IPS DF 4.7 (cell line): Measurements from ENCODE around the gene OR56B1.
"Not testable (repeated sequence)": the region's sequence is repeated elsewhere in the genome, so short reads cannot be mapped to it uniquely, and the experiment has no call there.

Experiments used
- DNase-seq: peaks from one replicate; pipeline ENCODE4 v3.0.0-alpha.2; 2013; ENCODE audit warnings: low spot score; ENCODE audit errors: extremely low read depth

OR56B1 gene, protein sequence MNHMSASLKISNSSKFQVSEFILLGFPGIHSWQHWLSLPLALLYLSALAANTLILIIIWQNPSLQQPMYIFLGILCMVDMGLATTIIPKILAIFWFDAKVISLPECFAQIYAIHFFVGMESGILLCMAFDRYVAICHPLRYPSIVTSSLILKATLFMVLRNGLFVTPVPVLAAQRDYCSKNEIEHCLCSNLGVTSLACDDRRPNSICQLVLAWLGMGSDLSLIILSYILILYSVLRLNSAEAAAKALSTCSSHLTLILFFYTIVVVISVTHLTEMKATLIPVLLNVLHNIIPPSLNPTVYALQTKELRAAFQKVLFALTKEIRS

DNA sequence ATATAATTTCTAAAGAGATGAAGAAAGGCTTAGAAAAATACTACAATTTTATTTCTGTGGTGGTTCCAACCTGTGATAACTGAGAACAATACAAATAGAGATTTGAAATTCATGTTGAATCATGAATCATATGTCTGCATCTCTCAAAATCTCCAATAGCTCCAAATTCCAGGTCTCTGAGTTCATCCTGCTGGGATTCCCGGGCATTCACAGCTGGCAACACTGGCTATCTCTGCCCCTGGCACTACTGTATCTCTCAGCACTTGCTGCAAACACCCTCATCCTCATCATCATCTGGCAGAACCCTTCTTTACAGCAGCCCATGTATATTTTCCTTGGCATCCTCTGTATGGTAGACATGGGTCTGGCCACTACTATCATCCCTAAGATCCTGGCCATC lies at the start of gene OR56B1:
TSS of gene OR56B1 (plus strand) at position 53 of the 400 bp plus-strand sequence. CDS start at position 122, 69 bp downstream.
- no peak for DNase-seq

DNA sequence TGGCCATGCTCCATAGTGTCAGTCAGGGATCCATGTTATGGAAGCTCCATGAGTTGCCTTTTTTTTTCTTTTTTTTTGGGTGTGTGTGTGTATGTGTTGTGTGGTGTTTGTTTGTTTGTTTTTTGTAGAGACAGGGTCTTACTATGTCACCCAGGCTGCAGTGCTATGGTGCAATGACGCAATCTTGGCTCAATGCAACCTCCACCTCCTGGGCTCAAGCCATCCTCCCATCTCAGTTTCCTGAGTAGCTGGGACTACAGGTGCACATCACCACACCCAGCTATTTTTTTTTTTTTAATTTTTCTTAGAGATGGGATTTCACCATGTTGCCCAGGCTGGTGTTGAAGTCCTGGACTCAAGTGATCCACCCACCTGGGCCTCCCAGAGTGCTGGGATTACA lies 47.8 kb upstream of the OR56B1 start:
- no peak for DNase-seq

DNA sequence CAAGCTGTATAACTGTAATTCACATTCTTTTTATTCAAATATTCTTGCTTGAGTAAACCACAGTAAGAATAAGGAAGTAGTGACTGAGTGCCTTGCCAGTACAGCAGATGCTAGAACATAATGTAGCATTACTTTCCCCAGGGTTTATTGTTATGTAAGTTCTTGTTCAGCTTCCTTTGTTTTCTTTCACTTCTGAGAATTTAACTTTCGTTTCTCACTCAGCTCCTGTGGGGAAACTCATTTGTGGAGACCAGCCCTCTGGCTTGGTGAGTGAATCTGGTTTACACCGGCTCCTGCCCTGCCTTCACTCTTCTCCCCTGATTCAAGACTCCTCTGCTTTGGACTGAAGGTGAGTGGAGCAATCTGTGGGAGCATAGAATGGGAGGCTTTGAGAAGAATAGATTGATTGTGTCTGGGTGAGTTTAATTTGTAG lies 46.7 kb upstream of the OR56B1 start, which contains the start of gene TRIM22:
TSS of gene TRIM22 (plus strand) at position 240 of the 433 bp plus-strand sequence. CDS start 6,443 bp downstream, outside the sequence.
- peak; percentile 28 for DNase-seq

DNA sequence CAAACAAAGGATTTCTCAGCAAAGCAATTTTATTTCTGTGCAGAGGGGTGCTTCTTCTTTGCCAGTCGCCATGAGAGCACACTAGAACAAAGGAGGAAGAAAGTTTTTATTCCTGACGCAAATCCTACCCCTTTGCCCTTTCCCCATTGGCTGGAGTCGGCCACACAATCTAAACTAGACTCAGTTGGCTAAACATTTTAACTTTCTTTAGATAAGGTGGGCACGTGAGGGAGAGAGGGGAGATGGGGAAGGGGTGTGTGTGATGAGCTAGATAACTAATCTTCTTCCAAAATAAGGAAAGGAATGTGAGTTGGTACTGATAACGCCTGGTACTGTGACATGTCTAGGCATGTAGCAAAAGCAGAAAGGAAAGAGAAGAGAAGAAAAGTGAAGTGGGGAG lies 46.0 kb upstream of the OR56B1 start:
- DNase-seq: no peak

DNA sequence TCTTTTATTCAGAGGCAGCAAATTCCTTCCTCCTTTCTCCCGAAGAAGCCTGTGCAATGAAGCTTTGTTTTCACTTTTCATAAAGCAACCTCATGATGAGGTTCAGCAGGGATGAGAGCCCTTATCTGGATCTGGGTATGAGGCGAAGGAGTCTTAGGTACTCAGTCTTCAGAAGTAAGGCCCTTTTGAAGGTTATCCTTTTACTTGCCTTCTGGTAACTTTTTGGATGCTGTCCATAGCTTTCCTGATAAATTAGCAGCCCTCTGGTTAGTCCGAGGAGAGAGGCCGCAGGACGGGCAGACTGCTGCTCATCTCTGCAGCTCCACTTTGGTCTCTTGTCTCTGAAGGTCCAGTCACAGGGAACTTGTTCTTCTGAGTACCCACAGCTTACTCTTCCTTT lies 45.5 kb upstream of the OR56B1 start:
- DNase-seq: no peak

DNA sequence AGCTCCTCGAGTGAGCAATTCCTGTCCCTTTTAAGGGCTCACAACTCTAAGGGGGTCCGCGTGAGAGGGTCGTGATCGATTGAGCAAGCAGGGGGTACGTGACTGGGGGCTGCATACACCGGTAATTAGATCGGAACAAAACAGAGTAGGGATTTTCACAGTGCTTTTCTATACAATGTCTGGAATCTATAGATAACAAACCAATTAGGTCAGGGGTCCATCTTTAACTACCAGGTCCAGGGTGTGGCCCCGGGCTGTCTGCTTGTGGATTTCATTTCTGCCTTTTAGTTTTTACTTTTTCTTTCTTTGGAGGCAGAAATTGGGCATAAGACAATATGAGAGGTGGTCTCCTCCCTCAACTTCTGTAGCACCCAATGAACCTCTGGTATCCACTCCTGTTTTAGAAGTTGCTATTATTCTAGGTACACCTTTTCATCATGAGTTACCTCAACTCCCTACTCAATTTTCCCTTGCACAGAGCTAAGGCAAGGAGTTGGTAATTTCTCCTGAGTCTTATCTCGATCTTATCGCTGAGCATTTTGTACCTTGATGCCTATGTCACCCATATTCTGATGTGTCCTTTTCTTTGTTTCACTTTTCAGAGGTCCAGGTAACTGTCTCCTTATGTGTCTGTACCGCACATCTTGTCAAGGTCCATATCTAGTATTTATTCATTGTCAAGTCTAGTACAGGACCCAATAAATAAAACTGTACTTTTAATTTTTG lies 44.8 kb upstream of the OR56B1 start:
- not testable (repeated sequence) for DNase-seq

DNA sequence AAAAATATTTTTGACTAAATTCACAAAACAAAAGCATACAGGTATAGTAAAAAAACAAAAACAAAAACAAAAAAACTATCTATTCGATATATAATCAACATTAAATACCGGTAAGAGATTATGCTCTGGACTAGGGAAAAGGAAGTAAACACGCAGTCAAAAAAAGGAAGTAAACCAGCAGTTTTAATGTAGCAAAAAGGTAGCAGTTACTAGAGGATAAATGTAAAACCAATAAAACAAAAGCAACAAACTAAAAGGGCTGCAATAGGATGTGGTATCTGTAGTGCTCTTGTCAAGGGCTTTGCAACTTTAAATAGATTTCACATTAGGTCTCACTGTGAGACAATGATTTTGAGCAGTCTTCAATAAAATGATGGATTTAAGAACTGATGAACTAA lies 44.3 kb upstream of the OR56B1 start:
- DNase-seq: no peak

DNA sequence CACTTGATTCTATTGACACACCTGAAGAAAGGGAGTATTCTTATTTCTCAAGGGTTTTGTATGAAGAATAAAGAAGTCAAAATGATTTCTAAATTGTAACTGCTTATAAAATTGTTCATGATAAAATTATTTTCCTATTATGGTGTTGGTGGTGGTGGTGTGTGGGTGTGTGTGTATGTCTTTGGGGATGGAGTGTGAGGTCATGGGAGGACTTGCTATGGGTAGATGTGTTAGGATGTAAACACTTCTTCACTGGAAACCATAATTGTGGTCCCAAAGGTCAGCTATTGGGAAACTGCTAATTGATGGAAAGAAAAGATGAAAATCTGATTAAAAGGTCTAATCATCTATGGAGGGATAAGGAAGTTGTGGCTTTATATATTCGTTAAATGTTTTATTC lies 41.6 kb upstream of the OR56B1 start:
- DNase-seq: no peak

DNA sequence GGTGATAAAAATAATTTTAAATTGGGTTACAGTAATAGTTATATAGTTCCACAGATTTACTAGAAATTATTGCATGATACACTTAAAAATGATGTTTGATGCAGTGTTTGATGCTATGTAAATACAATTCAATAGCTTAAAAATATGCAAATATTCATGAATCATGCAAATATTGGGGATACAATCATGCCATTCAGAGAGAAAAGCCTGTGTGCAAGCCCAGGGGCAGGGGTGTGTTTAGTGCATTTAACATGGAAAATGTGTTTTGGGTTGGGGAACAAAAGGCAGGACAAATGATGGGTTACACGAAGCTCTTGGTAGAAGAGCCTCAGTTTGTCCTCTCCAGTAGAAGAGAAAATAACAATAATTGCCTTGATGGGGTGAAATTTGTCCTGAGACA lies 40.7 kb upstream of the OR56B1 start:
- DNase-seq: no peak

DNA sequence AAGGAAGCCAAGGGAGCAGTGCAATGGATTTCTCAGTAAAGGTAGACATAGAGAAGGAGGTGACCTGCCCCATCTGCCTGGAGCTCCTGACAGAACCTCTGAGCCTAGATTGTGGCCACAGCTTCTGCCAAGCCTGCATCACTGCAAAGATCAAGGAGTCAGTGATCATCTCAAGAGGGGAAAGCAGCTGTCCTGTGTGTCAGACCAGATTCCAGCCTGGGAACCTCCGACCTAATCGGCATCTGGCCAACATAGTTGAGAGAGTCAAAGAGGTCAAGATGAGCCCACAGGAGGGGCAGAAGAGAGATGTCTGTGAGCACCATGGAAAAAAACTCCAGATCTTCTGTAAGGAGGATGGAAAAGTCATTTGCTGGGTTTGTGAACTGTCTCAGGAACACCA lies 40.0 kb upstream of the OR56B1 start:
- DNase-seq: no peak

DNA sequence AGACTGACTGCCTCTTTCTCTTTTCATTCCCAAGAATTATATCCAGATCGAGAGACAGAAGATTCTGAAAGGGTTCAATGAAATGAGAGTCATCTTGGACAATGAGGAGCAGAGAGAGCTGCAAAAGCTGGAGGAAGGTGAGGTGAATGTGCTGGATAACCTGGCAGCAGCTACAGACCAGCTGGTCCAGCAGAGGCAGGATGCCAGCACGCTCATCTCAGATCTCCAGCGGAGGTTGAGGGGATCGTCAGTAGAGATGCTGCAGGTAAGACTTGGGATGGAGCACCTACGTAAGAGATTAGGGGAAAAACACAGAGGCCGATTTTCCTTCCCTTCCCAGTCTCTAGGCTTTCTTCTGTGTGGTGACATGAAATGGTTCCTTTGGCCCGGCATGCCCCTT lies 38.0 kb upstream of the OR56B1 start:
- no peak for DNase-seq

DNA sequence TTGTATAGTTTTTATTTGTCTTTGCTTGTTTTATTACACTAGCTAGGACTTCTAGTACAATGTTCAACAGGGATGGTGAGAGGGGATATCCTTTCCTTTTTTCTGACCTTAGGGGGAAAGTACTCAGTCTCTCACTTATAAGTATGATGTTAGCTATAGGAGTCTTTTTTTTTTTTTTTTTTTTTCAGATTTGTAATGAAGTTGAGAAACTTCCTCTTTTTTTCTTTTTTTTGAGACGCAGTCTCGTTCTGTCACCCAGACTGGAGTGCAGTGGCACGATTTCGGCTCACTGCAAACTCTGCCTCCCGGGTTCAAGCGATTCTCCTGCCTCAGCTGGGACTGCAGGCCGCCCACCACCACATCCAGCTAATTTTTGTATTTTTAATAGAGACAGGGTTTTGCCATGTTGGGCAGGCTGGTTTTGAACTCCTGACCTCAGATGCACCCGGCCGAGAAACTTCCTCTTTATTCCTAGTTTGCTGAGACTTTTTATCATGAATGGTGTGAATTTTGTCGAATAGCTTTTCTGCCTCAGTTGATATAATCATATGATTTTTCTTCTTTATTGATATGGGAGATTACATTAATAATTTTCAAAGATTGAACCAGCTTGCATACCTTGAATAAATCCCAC lies 35.7 kb upstream of the OR56B1 start:
- no peak for DNase-seq

DNA sequence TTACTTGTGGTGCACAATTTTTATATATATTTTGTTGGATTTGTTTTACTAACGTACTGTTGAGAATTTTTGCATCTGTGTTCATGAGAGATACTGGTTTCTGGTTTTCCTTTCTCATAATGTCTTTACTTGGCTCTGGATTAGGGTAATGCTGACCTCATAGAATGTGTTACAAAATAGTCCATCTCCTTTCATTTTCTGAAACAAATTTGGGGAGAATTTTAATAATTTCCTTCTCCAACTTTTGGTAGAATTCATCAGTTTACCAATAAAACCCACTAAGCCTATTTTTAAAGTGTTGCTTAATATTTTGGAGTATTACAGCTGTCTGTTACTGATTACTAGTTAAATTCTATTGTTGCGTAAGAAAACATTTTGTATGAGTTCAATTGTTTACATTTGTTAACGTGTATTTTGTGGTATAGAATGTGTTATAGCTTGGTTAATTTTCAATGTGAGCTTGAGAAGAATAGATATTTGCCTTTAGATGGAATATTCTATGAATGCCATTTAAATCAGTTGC lies 35.1 kb upstream of the OR56B1 start:
- no peak for DNase-seq

DNA sequence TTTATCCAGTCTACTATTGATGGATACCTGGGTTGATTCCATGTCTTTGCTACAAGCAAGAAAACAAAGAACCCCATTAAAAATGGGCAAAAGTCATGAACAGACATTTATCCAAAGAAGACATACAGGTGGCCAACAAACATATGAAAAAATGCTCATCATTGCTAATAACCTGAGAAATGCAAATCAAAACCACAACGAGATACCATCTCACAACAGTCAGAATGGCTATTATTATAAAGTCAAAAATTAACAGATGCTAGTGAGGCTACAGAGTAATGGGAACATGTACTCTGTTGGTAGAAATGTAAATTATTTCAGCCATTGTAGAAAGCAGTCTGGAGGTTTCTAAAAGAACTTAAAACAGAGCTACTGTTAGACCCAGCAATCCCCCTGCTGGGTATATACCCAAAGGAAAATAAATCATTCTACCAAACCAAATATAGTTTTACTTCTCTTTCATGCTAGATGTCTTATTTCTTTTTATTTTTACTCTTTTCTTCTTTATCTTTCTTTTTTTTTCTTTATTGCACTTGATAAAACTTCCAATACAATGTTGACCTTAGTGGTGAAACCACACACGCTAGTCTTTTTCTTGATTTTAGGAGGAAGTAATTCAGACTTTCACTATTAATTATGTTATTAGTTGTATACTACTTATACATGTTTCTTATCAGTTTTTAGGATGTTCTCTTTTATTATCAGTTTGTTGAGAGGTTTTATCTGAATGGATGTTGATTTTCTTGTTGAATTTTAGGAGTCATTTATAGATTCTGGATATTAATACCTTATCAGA lies 32.3 kb upstream of the OR56B1 start:
- DNase-seq: no peak

DNA sequence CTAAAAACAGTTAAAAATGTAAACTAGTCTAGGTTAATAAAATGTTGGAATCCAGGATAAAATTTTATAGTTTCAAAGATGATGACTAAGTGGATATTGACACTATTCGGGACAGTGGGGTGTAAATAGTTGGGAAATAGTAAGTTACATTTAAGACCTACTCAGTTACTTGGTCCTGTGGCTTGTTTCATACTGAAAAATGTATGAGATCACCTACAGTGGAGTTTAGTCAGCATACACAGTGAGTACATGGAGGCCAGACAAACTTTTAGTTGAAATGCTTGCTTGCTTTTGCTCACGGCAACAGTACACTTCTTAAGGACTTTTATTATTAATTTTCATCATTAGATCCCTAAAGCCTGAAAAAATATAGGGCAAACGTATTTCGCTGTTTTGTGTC lies 30.6 kb upstream of the OR56B1 start:
- DNase-seq: no peak

DNA sequence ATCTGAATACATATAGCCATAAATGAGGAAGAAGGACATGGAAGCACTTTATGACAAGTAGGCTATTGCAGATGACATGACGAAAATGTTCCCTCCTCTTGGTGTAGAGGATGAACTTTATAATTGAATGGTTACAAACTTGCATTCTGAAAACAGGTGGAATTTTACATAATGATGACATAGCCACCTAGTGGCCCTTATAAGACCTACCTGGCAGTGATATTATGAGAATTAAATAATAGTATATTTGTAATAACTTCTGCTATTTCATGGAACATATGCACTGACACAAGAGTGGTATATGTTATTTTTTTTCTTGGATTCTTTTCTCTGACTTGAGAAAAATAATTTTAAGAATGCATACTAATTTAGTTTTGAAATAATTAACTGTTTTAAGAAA lies 23.7 kb upstream of the OR56B1 start:
- DNase-seq: no peak

DNA sequence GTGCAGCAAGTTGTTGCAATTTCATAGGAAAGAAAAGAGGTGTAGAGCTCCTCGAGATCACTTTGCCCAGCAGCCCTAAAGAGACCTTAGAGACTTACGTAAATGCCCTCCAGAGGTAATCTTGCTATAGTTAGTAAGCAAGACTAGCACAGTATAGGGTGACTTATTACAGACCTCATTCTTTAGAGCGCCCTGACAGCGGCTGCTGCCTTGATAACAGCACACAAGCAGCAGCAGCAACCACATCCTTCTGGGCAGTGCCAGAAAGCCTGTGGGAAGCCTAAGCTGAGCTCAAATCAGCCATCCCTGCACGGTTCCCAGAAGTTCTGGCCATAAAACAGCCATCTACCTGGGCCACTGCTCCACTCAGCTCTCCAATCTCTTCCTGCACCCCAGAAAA lies 22.6 kb upstream of the OR56B1 start:
- DNase-seq: no peak

DNA sequence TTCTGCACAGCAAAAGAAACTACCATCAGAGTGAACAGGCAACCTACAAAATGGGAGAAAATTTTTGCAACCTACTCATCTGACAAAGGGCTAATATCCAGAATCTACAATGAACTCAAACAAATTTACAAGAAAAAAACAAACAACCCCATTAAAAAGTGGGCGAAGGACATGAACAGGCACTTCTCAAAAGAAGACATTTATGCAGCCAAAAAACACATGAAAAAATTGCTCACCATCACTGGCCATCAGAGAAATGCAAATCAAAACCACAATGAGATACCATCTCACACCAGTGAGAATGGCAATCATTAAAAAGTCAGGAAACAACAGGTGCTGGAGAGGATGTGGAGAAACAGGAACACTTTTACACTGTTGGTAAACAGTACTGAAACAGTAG lies 19.7 kb upstream of the OR56B1 start:
- DNase-seq: not testable (repeated sequence)

DNA sequence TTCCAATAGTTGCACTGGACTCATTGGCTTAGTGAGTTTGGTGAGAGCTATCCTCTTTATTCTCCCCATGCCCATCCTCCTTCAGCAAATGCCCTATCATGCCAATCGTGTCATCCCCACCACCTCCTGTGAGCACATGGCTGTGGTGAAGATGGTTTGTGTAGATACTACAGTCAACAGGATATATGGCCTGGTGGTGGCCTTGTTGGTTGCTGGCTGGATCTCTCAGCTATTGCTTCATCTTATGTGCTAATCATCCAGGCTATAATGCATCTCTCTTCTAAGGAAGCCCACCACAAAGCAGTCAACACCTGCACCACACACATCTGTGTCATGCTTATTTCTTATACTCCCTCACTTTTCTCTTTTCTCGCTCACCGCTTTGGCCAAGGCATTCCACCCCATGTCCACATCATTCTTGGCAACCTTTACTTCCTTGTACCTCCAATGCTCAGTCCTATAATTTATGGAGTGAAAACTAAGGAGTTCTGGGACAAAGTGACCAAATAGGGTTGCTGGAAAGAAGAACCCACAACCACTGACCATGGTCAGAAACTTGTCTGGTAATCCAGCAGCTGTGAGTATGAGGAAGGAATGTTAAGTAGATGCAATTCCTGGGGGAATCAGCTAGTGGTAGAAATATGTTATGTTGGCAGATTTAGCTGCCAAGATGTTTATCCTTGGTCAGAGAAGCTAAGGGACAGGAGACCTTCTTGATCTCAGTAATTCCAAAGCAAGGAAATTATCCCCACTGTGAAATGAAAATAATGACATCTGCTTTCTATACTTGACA lies 16.3 kb upstream of the OR56B1 start:
- no peak for DNase-seq

DNA sequence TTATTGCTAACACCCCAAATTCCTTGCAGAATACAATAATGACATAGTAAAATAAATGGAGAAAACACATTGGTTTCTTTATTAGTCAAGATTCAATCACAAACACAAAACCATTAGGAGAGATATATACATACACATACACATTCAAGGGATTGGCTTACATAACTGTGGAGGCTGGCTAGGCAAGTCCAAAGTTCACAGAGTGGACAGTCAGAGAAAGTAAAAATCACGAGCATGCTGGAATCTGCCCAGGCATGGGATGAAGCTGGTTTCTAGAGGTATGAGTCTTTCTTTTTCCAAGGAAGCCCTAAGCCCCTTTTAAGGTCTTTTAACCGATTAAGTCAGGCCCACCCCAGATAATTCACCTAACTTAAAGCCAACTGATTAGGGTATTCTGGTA lies 13.6 kb upstream of the OR56B1 start:
- DNase-seq: no peak

DNA sequence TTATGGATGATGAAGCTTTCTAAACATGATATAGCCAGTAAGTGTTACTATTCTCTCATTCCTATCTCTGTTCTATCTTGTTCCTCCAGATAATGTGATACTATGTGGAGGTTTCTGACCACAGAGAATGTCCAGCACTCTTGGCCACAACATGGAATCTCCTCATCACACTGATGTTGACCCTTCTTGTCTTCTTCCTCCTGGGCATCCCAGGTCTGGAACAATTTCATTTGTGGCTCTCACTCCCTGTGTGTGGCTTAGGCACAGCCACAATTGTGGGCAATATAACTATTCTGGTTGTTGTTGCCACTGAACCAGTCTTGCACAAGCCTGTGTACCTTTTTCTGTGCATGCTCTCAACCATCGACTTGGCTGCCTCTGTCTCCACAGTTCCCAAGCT lies 9.9 kb upstream of the OR56B1 start:
- no peak for DNase-seq
